GM10266 (cell line): Measurements from ENCODE around the gene IL6.

Experiments
- DNase-seq: peaks from one replicate; pipeline ENCODE4 v3.0.0; 2012; ENCODE audit errors: extremely low spot score
- CTCF ChIP-seq: IDR thresholded peaks from 2 replicates; pipeline ENCODE4 v1.5.1; 2012; ENCODE audit warnings: mild to moderate bottlenecking, low read depth; ENCODE audit not compliant: control insufficient read depth, insufficient read depth; ENCODE audit errors: missing control alignments

IL6 gene

DNA sequence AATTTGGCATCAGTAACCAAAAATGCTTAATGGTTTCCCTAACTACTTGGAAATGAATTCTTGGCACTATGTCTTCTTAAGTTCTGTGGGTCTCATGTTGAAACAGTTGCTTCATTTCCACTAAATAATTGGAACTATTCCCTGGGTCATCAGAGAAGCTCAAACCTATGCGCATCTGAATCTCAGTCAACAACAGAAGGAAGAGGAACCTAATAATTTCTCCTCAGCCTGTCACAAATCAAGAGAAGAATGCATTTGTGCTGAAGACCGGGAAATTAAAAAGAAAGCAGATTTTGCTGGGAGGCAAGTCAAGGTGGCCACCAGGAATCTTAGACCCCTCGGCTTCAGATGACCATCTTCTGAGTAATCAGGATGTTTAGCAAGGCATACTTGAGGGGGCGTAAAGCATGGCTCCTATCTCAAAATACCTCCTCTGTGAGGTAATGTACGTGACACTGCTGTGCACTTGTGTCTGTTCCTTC, 54.3 kb downstream of the IL6 start:
- DNase-seq, result no peak
- no peak for TF ChIP-seq CTCF
